Fibroblast of lung (primary cell): Measurements from ENCODE around the gene HK3. TPM values are rescaled to one million over a fixed set of nuclear protein-coding genes. Genes with fewer than 3 reads are reported as not detected.

Source experiments
- DNase-seq, 2 donors: peaks; one replicate each; pipeline versions ENCODE4 v3.0.0 to v3.0.0-alpha.2; 2010; ENCODE audit warnings: low read depth in 2 of 2
- H2AFZ ChIP-seq: 2 replicates; pipeline ENCODE4 v1.5.1; 2012; ENCODE audit warnings: low read length, control low read depth, inconsistent platforms
- H3K27ac ChIP-seq: 2 replicates; pipeline ENCODE4 v1.5.1; 2011; ENCODE audit warnings: low read length, control low read depth; ENCODE audit not compliant: insufficient read depth
- H3K27me3 ChIP-seq: 2 replicates; pipeline ENCODE4 v1.5.1; 2011; ENCODE audit warnings: mild to moderate bottlenecking, low read length; ENCODE audit not compliant: control insufficient read depth, insufficient read depth
- H3K36me3 ChIP-seq: 2 replicates; pipeline ENCODE4 v1.5.1; 2011; ENCODE audit warnings: low read length; ENCODE audit not compliant: control insufficient read depth, insufficient read depth
- H3K4me1 ChIP-seq: 2 replicates; pipeline ENCODE4 v1.5.1; 2011; ENCODE audit warnings: low read length; ENCODE audit not compliant: control insufficient read depth, insufficient read depth; ENCODE audit errors: extremely low read depth
- H3K4me2 ChIP-seq: 2 replicates; pipeline ENCODE4 v1.5.1; 2011; ENCODE audit warnings: low read length, control low read depth; ENCODE audit not compliant: insufficient read depth; ENCODE audit errors: extremely low read depth
- H3K4me3 ChIP-seq, 4 experiments: fragments of 200-600 bp in 1 of 4; sonication (generic) in 1 of 4; replicated peaks in 1 of 4; 2 replicates each; pipeline ENCODE4 v1.5.1; 2011 to 2016; ENCODE audit warnings: low read length in 4 of 4, low read depth in 3 of 4, mild to moderate bottlenecking in 3 of 4, control low read depth in 2 of 4, inconsistent platforms in 1 of 4, mixed read lengths in 1 of 4; ENCODE audit not compliant: insufficient read depth in 1 of 4; ENCODE audit errors: control extremely low read depth in 1 of 4
- H3K79me2 ChIP-seq: 2 replicates; pipeline ENCODE4 v1.5.1; 2012; ENCODE audit warnings: mild to moderate bottlenecking, low read length, inconsistent platforms; ENCODE audit not compliant: control insufficient read depth, insufficient read depth
- H3K9ac ChIP-seq: 2 replicates; pipeline ENCODE4 v1.5.1; 2011; ENCODE audit warnings: mild to moderate bottlenecking, low read length, control low read depth; ENCODE audit not compliant: insufficient read depth
- H3K9me3 ChIP-seq: 2 replicates; pipeline ENCODE4 v1.5.1; 2012; ENCODE audit warnings: low read depth, low read length; ENCODE audit not compliant: control insufficient read depth, insufficient read depth
- H4K20me1 ChIP-seq: 2 replicates; pipeline ENCODE4 v1.5.1; 2011; ENCODE audit warnings: low read length; ENCODE audit not compliant: control insufficient read depth, insufficient read depth; ENCODE audit errors: extremely low read depth
- CTCF ChIP-seq, 2 donors: IDR thresholded peaks in 1 of 2; conservative IDR thresholded peaks in 1 of 2; 1 replicate in 1 of 2; 2 replicates in 1 of 2; pipeline ENCODE4 v1.5.1; 2011 to 2012; ENCODE audit warnings: low read length in 2 of 2, control low read depth in 1 of 2, inconsistent platforms in 1 of 2, low read depth in 1 of 2, mild to moderate bottlenecking in 1 of 2
- EZH2 ChIP-seq: IDR thresholded peaks from 2 replicates; pipeline ENCODE4 v1.5.1; 2012; ENCODE audit warnings: low read length, control low read depth, mild to moderate bottlenecking; ENCODE audit errors: missing control alignments
- polyA plus RNA-seq, 2 donors: library from polyadenylated mRNA; depleted of rRNA in 1 of 2; stranded (reverse) in 1 of 2; unstranded in 1 of 2; fragments of >200 nt; gene quantifications; 2 replicates each; pipeline ENCODE4 v1.2.1, GENCODE V29; 2011 to 2012; ENCODE audit warnings: missing spikeins in 1 of 2
- total RNA-seq: library from RNA; depleted of rRNA; stranded (reverse); fragments of >200 nt; gene quantifications from 2 replicates; pipeline ENCODE4 v1.2.1, GENCODE V29; 2014

HK3 gene
- total and polyA plus RNA-seq, 2 donors (not counting 1 experiment from before 2014, with no cell fraction given): not detected

GRCh38 chr5:176878906-176879662 is 20.1 kb downstream of the HK3 start:
- no peak for DNase-seq
- Histone ChIP-seq H3K9ac (no peak overlapping the region), H3K27me3 (peaks cover 31% of the 10 kb centered on the region), H3K27ac (no peak overlapping the region), H3K9me3 (no peaks in the 10 kb centered on the region), H3K4me3 (no peak overlapping the region), H2AFZ (no peak overlapping the region), H3K79me2 (no peaks in the 10 kb centered on the region), H3K4me1 (no peaks in the 10 kb centered on the region), H3K36me3 (no peaks in the 10 kb centered on the region), H4K20me1 (no peaks in the 10 kb centered on the region), H3K4me2 (no peak overlapping the region)
- TF ChIP-seq CTCF (conservative IDR thresholded peaks at IDR 0.05 in 1 of 2, IDR thresholded peaks at IDR 0.05 in 1 of 2; ENCODE audit: low read depth in 1 of 2, low read length in 2 of 2) (no peak), EZH2 (no peak)

GRCh38 chr5:176878463-176878862 is 20.7 kb downstream of the HK3 start:
- Histone ChIP-seq H3K4me3 (no peak overlapping the region), H4K20me1 (no peaks in the 10 kb centered on the region), H3K9me3 (no peaks in the 10 kb centered on the region), H2AFZ (no peak overlapping the region), H3K4me2 (no peak overlapping the region), H3K9ac (no peak overlapping the region), H3K4me1 (no peaks in the 10 kb centered on the region), H3K79me2 (no peaks in the 10 kb centered on the region), H3K27me3 (peaks cover 36% of the 10 kb centered on the region), H3K36me3 (no peaks in the 10 kb centered on the region), H3K27ac (no peak overlapping the region)
- no peak for DNase-seq
- TF ChIP-seq CTCF (conservative IDR thresholded peaks at IDR 0.05 in 1 of 2, IDR thresholded peaks at IDR 0.05 in 1 of 2; ENCODE audit: low read depth in 1 of 2, low read length in 2 of 2) (no peak), EZH2 (no peak)

GRCh38 chr5:176877793-176878331 is 21.3 kb downstream of the HK3 start:
- H3K36me3 ChIP-seq: no peaks in the 10 kb centered on the region

More at GRCh38 chr5:176877793-176878331, 21.3 kb downstream of the HK3 start:
- no peak overlapping the region for H3K4me3 ChIP-seq
- H3K79me2 ChIP-seq: no peaks in the 10 kb centered on the region
- H3K9me3 ChIP-seq: no peaks in the 10 kb centered on the region
- no peak overlapping the region for H3K27ac ChIP-seq
- TF ChIP-seq CTCF (conservative IDR thresholded peaks at IDR 0.05 in 1 of 2, IDR thresholded peaks at IDR 0.05 in 1 of 2; ENCODE audit: low read depth in 1 of 2, low read length in 2 of 2) (no peak), EZH2 (no peak)
- DNase-seq: no peak
- no peaks in the 10 kb centered on the region for H3K4me1 ChIP-seq
- no peaks in the 10 kb centered on the region for H4K20me1 ChIP-seq
- peaks cover 36% of the 10 kb centered on the region for H3K27me3 ChIP-seq
- H3K4me2 ChIP-seq: no peak overlapping the region
- no peak overlapping the region for H2AFZ ChIP-seq
- no peak overlapping the region for H3K9ac ChIP-seq
